B cell (primary cell): Measurements from ENCODE around the gene TXNDC11. TPM values are rescaled to one million over a fixed set of nuclear protein-coding genes. Genes with fewer than 3 reads are reported as not detected.

Experiments
- ATAC-seq: fragments of 200-7000 bp; cut with Tn5 transposase; one replicate; pipeline ENCODE4 v1.10.0; 2021; ENCODE audit warnings: low read depth, mild to moderate bottlenecking, moderate number of reproducible peaks, moderate library complexity
- CTCF ChIA-PET: fragments of 350-600 bp; sonication (Branson Sonifier 250); formaldehyde crosslinking; loops from one replicate; lab custom pipeline; 2021; ENCODE audit warnings: antibody characterized with exemption, inconsistent platforms; lab: Charles Lee
- POLR2A ChIA-PET: fragments of 350-600 bp; sonication (Branson Sonifier 250); formaldehyde crosslinking; loops from one replicate; lab custom pipeline; 2021; ENCODE audit warnings: antibody characterized with exemption; lab: Charles Lee
- DNase-seq: peaks from one replicate; pipeline ENCODE4 v3.0.0; 2013
- H2AFZ ChIP-seq: 2 replicates; pipeline ENCODE4 v1.6.1; 2012; ENCODE audit warnings: mild to moderate bottlenecking, low read depth, low read length; ENCODE audit not compliant: insufficient read depth, poor library complexity, severe bottlenecking
- H3K27ac ChIP-seq, 2 donors: 1 replicate in 1 of 2; 2 replicates in 1 of 2; pipeline ENCODE4 v1.5.1; 2012 to 2013; ENCODE audit warnings: low read length in 2 of 2, mild to moderate bottlenecking in 2 of 2, moderate library complexity in 1 of 2
- H3K27me3 ChIP-seq, 4 experiments: fragments of 200-600 bp in 1 of 4; sonication (generic) in 1 of 4; replicated peaks in 1 of 4; 1 replicate in 2 of 4; 2 replicates in 2 of 4; pipeline versions ENCODE4 v1.6.1 to v1.7.0; 2013 to 2016; ENCODE audit warnings: low read length in 3 of 4, mild to moderate bottlenecking in 2 of 4, mixed read lengths in 1 of 4, moderate library complexity in 1 of 4; ENCODE audit not compliant: insufficient read depth in 4 of 4, control insufficient read depth in 3 of 4; ENCODE audit errors: control extremely low read depth in 1 of 4
- H3K36me3 ChIP-seq, 2 experiments: replicated peaks in 1 of 2; 1 replicate in 1 of 2; 2 replicates in 1 of 2; pipeline versions ENCODE4 v1.6.1 to v1.7.1; 2013; ENCODE audit warnings: low read length in 1 of 2; ENCODE audit not compliant: insufficient read depth in 2 of 2, control insufficient read depth in 1 of 2; ENCODE audit errors: control extremely low read depth in 1 of 2, extremely low read depth in 1 of 2
- H3K4me1 ChIP-seq, 2 donors: fragments of 200-600 bp in 1 of 2; sonication (generic) in 1 of 2; 1 replicate in 1 of 2; 2 replicates in 1 of 2; pipeline versions ENCODE4 v1.5.1 to v1.6.1; 2013 to 2017; ENCODE audit warnings: low read length in 2 of 2; ENCODE audit not compliant: control insufficient read depth in 2 of 2, insufficient read depth in 2 of 2
- H3K4me2 ChIP-seq: replicated peaks from 2 replicates; pipeline ENCODE3; 2012; ENCODE audit warnings: mild to moderate bottlenecking, low read depth, low read length; ENCODE audit not compliant: poor library complexity, severe bottlenecking
- H3K4me3 ChIP-seq, 5 experiments: fragments of 200-600 bp in 1 of 5; sonication (generic) in 1 of 5; 1 replicate in 3 of 5; 2 replicates in 2 of 5; pipeline versions ENCODE4 v1.5.1 to v1.7.0; 2011 to 2016; ENCODE audit warnings: low read length in 4 of 5, mild to moderate bottlenecking in 4 of 5, low read depth in 2 of 5, control low read depth in 1 of 5, moderate library complexity in 1 of 5; ENCODE audit not compliant: insufficient read depth in 1 of 5; ENCODE audit errors: control extremely low read depth in 1 of 5, extremely low read depth in 1 of 5
- H3K79me2 ChIP-seq: fragments of 200-600 bp; sonication (generic); one replicate; pipeline ENCODE4 v1.6.0; 2016; ENCODE audit warnings: low read length; ENCODE audit not compliant: control insufficient read depth, insufficient read depth
- H3K9ac ChIP-seq: fragments of 200-600 bp; sonication (generic); 2 replicates; pipeline ENCODE4 v1.6.1; 2017; ENCODE audit warnings: mild to moderate bottlenecking, low read length, moderate library complexity
- H3K9me3 ChIP-seq, 3 donors: one replicate each; pipeline versions ENCODE4 v1.6.1 to v1.7.1; 2013; ENCODE audit warnings: low read length in 2 of 3; ENCODE audit not compliant: control insufficient read depth in 2 of 3, insufficient read depth in 1 of 3; ENCODE audit errors: control extremely low read depth in 1 of 3
- H4K20me1 ChIP-seq: 2 replicates; pipeline ENCODE4 v1.6.0; 2012; ENCODE audit warnings: mild to moderate bottlenecking, low read length; ENCODE audit not compliant: insufficient read depth, control insufficient read depth, poor library complexity, severe bottlenecking
- H3K27ac Mint-ChIP-seq: one replicate; pipeline ENCODE4 v1.8.0; 2021; ENCODE audit warnings: mixed read lengths
- H3K27me3 Mint-ChIP-seq: one replicate; pipeline ENCODE4 v1.8.0; 2021; ENCODE audit warnings: mixed read lengths
- H3K4me1 Mint-ChIP-seq: one replicate; pipeline ENCODE4 v1.8.0; 2021; ENCODE audit warnings: mixed read lengths
- H3K4me3 Mint-ChIP-seq: one replicate; pipeline ENCODE4 v1.8.0; 2021; ENCODE audit warnings: mixed read lengths
- H3K9me3 Mint-ChIP-seq: one replicate; pipeline ENCODE4 v1.8.0; 2022; ENCODE audit warnings: mixed read lengths; ENCODE audit not compliant: insufficient read depth
- CTCF ChIP-seq: fragments of 200-600 bp; IDR thresholded peaks from one replicate; pipeline ENCODE4 v1.8.0; 2022; ENCODE audit warnings: antibody characterized with exemption, mild to moderate bottlenecking
- EZH2 ChIP-seq: IDR thresholded peaks from 2 replicates; pipeline ENCODE4 v1.6.1; 2012; ENCODE audit warnings: borderline replicate concordance, low read depth, mild to moderate bottlenecking, moderate library complexity, low read length; ENCODE audit not compliant: insufficient read depth, poor library complexity, severe bottlenecking
- WGBS: methylation state at CpG from one replicate; pipeline ENCODE4 v1.1.5; 2013; ENCODE audit warnings: missing lambda C conversion rate; ENCODE audit not compliant: insufficient coverage; 5-methylcytosine and 5-hydroxymethylcytosine counted together
- intact Hi-C: fragments of 100-400 bp; cut with micrococcal nuclease; formaldehyde crosslinking; loops from one replicate; pipeline ENCODE4 v1.10.0; 2022
- polyA plus RNA-seq: library from polyadenylated mRNA; depleted of rRNA; stranded (reverse); fragments of >200 nt; gene quantifications from 2 replicates; pipeline ENCODE4 v1.2.3, GENCODE V29; 2012
- total RNA-seq, 2 donors: library from RNA; stranded (reverse); fragments of 120-200 nt in 1 of 2; gene quantifications; 1 replicate in 1 of 2; 2 replicates in 1 of 2; pipeline versions ENCODE4 v1.2.3 to v1.2.4, GENCODE V29; 2013 to 2022

The TXNDC11 gene
- total and polyA plus RNA-seq, 2 donors (not counting 1 experiment from before 2014, with no cell fraction given), result 50.2 to 76.9 TPM

DNA sequence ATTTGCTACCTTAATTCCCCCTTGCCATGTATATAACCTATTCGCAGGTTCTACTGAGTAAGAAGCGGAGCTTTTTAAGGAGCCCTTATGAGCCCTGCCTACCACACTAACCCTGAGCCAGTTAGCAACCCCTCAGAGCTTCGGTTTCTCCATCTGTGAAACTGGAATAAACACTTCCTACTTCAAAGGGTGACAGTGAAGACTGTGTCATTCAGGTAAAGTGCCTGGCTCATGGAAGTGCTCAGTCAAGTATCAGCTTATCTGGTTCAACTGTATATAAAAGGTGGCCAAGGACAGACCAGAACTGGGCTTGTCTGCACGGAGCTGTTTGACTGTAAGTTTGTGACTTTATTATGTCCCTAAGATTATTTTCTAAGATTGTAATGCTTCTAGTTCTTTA is 31.0 kb downstream of the TXNDC11 start:
- H3K9me3 ChIP-seq, result no peaks in the 10 kb centered on the region
- no peak overlapping the region for H2AFZ ChIP-seq
- peaks cover 73% of the 10 kb centered on the region for H3K79me2 ChIP-seq
- Mint-ChIP-seq H3K4me3 (no peak overlapping the region), H3K9me3 (no peaks in the 10 kb centered on the region), H3K27ac (no peak overlapping the region), H3K4me1 (peaks cover 21% of the 10 kb centered on the region), H3K27me3 (no peaks in the 10 kb centered on the region)
- no peak overlapping the region for H3K27ac ChIP-seq
- H3K27me3 ChIP-seq, result no peaks in the 10 kb centered on the region
- peaks cover 7% of the 10 kb centered on the region for H4K20me1 ChIP-seq
- H3K36me3 ChIP-seq, result peaks cover 0 to 52% of the 10 kb centered on the region in 2 experiments
- TF ChIP-seq EZH2, result no peak
- no peak for TF ChIP-seq CTCF
- no peak for DNase-seq
- ChIA-PET CTCF (interaction anchor here (0.9 to 8.0 kb wide), 9 partner anchors 9 to 757 kb away, joined by 3 to 126 read pairs (median 6); no protein-coding TSS in a partner anchor), POLR2A (no interaction called here)
- no peaks in the 10 kb centered on the region for H3K4me1 ChIP-seq
- H3K4me2 ChIP-seq, result no peak overlapping the region
- no peak overlapping the region for H3K4me3 ChIP-seq
- 100% methylated on average over 2 of the region's 4 CpGs for WGBS
- H3K9ac ChIP-seq, result no peak overlapping the region
- intact Hi-C loops, result loop anchor here (5.0 kb wide), 1 partner anchor 34 kb away; no protein-coding TSS in a partner anchor
- no peak for ATAC-seq

DNA sequence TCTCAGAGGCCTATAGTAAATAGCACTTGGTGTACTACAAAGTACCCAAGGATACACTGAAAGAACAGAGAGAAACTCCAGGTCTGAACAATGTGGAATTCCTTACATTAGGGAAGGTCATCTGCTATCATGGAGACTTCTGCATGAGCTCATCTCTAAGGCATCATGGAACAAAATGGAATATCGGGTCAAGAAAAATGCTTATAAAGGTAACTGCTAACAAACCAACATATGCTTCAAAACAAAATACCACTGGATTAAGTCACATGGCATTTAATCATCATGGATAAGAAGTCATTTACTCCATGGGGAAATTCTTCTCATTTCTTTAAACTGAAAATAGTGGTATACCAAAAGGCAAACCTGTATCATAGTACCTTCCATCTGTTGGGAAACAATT is 34.2 kb downstream of the TXNDC11 start:
- intact Hi-C loops, result no loop called here
- TF ChIP-seq CTCF (no peak), EZH2 (no peak)
- ChIA-PET POLR2A (interaction anchor here (1.0 kb wide), 1 partner anchor 749 kb away, joined by 3 read pairs; no protein-coding TSS in a partner anchor), CTCF (interaction anchor here (0.9 to 1.6 kb wide), 6 partner anchors 10 to 312 kb away, joined by 3 to 4 read pairs (median 4); no protein-coding TSS in a partner anchor)
- H3K9me3 Mint-ChIP-seq, result no peaks in the 10 kb centered on the region
- H3K4me3 Mint-ChIP-seq, result no peak overlapping the region
- no peaks in the 10 kb centered on the region for H3K27me3 Mint-ChIP-seq
- no CpG with 5 or more reads among the region's 1 CpG for WGBS
- DNase-seq (no peak), ATAC-seq (no peak)
- Histone ChIP-seq H3K4me3 (no peak overlapping the region), H3K36me3 (peaks cover 0 to 36% of the 10 kb centered on the region in 2 experiments), H3K27me3 (no peaks in the 10 kb centered on the region), H3K79me2 (peaks cover 82% of the 10 kb centered on the region), H3K4me2 (no peak overlapping the region), H2AFZ (no peak overlapping the region), H4K20me1 (peaks cover under 1% of the 10 kb centered on the region), H3K9me3 (no peaks in the 10 kb centered on the region), H3K4me1 (no peaks in the 10 kb centered on the region), H3K27ac (no peak overlapping the region), H3K9ac (no peak overlapping the region)
- H3K4me1 Mint-ChIP-seq, result peaks cover 17% of the 10 kb centered on the region
- H3K27ac Mint-ChIP-seq, result no peak overlapping the region
